Mesenteric fat pad (tissue), 1 donor: ENCODE measurements around the gene PMM1. TPM values are rescaled to one million over a fixed set of nuclear protein-coding genes. Genes with fewer than 3 reads are reported as not detected.

Experiments
- DNase-seq: peaks from one replicate; pipeline ENCODE4 v3.0.0-alpha.2; 2020; ENCODE audit warnings: low spot score
- total RNA-seq: library from RNA; stranded (reverse); fragmentation: NEBNext Ultra II Directional; extraction: Animal tissue kit (Norgen Biotek cat#: 25700); gene quantifications from one replicate; pipeline ENCODE4 v1.2.1, GENCODE V29; 2021
- donor health status: DM: yes; HTN: yes; CAD: no.

The PMM1 gene
- total RNA-seq, 1 donor from 2014 or later, result 51.4 TPM

- DNase-seq, result no peak
Measured at GRCh38 chr22:41539146-41540005, 50.3 kb downstream of the PMM1 start.

GRCh38 chr22:41538583-41538982 lies 51.1 kb downstream of the PMM1 start:
- DNase-seq, result no peak

GRCh38 chr22:41537203-41537602 lies 52.4 kb downstream of the PMM1 start:
- DNase-seq, result no peak

GRCh38 chr22:41535244-41535643 lies 54.4 kb downstream of the PMM1 start:
- no peak for DNase-seq

- DNase-seq, result no peak
Measured at GRCh38 chr22:41534219-41534618, 55.4 kb downstream of the PMM1 start.

- DNase-seq, result no peak
Measured at GRCh38 chr22:41532908-41533825, 56.5 kb downstream of the PMM1 start.

GRCh38 chr22:41531715-41532477 lies 57.7 kb downstream of the PMM1 start:
- DNase-seq, result no peak

- no peak for DNase-seq
Measured at GRCh38 chr22:41530890-41531714, 58.5 kb downstream of the PMM1 start.

GRCh38 chr22:41528938-41529561 lies 60.6 kb downstream of the PMM1 start:
- DNase-seq, result no peak

GRCh38 chr22:41528132-41528766 lies 61.4 kb downstream of the PMM1 start:
- DNase-seq, result no peak

Other genes starting within 250 kb of the PMM1 start
- 15.6 TPM for gene TEF, start 207.9 kb downstream of the PMM1 start, total RNA-seq
- gene TOB2, start 143.0 kb downstream of the PMM1 start, total RNA-seq, result 82.4 TPM
- 35.9 TPM for gene PHF5A, start 121.1 kb downstream of the PMM1 start, total RNA-seq
- gene ACO2, start 120.7 kb downstream of the PMM1 start, total RNA-seq, result 109 TPM
- gene POLR3H, start 45.4 kb downstream of the PMM1 start, total RNA-seq, result 57.5 TPM
- gene CSDC2, start 28.8 kb downstream of the PMM1 start, total RNA-seq, result 1.7 TPM
- 29.0 TPM for gene DESI1, start 31.2 kb upstream of the PMM1 start, total RNA-seq
- 173 TPM for gene XRCC6, start 31.5 kb upstream of the PMM1 start, total RNA-seq
- gene SNU13, start 99.0 kb upstream of the PMM1 start, total RNA-seq, result 116 TPM
- gene MEI1, start 109.7 kb upstream of the PMM1 start, total RNA-seq, result 2.2 TPM
- 4.1 TPM for gene CCDC134, start 210.8 kb upstream of the PMM1 start, total RNA-seq
- gene SREBF2, start 243.3 kb upstream of the PMM1 start, total RNA-seq, result 35.9 TPM